IPS-18c (cell line): ENCODE results near the gene C17orf107.
"Not testable (repeated sequence)": the region's sequence is repeated elsewhere in the genome, so short reads cannot be mapped to it uniquely, and the experiment has no call there.

Source experiments
- H3K4me3 ChIP-seq: 2 replicates; pipeline ENCODE4 v1.7.0; 2013; ENCODE audit warnings: low read depth, mild to moderate bottlenecking, low read length, moderate library complexity; ENCODE audit not compliant: insufficient read depth
- H3K9me3 ChIP-seq: one replicate; pipeline ENCODE4 v1.6.1; 2013; ENCODE audit warnings: mild to moderate bottlenecking, low read length, moderate library complexity; ENCODE audit not compliant: control insufficient read depth, insufficient read depth

The C17orf107 gene

GRCh38 chr17:4914551-4914950 is 15.2 kb downstream of the C17orf107 start:
- H3K4me3 ChIP-seq, H3K9me3 ChIP-seq: not testable (repeated sequence)

DNA sequence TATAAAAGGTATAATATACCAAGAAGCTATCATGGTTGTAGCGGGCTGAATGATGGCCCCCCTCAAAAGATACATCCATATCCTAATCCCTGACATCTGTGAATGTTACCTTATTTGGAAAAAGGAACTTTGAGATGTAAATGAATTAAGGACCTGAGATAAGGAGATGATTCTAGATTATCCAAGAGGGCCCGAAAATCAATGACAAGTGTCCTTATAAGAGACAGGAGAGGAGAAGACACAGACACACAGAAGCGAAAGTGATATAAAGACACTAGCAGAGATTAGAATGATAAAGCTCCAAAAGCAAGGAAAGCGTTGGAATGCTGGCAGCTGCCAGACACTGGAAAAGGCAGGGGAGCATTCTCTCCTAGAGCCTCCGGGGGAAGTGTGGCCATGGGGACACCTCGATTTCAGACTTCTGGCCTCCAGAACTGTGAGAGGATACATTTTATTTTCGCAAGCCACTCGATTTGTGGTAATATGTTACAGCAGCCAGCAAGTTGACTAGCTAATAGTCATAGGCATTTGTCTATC is 20.2 kb downstream of the C17orf107 start:
- Histone ChIP-seq H3K9me3 (no peaks in the 10 kb centered on the region), H3K4me3 (no peak overlapping the region)

- H3K9me3 ChIP-seq = no peaks in the 10 kb centered on the region
- no peak overlapping the region for H3K4me3 ChIP-seq
Observed at GRCh38 chr17:4920351-4921048, 21.2 kb downstream of the C17orf107 start.

DNA sequence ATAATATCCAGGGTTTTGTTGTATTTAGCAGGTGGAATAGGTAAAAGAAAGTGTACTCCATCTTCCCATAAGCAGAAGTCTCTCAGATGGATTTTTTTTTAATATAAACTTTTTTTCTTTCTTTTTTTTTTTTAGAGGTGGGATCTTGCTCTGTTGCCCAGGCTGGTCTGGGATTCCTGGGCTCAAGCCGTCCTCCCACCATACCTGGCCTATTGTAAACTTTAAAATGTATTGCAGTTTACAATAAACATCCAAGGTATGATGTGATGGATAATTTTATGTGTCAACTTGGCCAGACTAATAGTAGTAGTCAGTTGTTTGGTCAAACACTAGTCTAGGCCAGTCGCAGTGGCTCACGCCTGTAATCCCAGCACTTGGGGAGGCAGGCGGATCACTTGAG is 22.0 kb downstream of the C17orf107 start:
- Histone ChIP-seq H3K4me3 (no peak overlapping the region), H3K9me3 (no peaks in the 10 kb centered on the region)

GRCh38 chr17:4926577-4927335 is 27.4 kb downstream of the C17orf107 start:
- H3K4me3 ChIP-seq, H3K9me3 ChIP-seq: not testable (repeated sequence)

DNA sequence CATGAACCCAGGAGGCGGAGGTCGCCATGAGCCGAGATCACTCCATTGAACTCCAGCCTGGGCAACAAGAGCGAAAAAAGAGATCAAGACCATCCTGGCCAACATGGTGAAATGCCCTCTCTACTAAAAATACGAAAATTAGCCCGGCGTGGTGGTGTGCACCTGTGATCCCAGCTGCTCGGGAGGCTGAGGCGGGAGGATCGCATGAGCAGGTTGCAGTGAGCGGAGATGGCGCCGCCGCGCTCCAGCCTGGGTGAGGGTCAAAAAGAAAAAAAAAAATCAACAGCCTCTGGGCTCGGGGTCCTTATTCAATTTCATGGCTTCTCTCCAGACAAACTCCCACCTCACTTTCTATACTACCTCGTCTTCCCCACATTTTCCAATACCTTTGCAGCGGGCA is 29.5 kb downstream of the C17orf107 start:
- Histone ChIP-seq H3K9me3 (no peaks in the 10 kb centered on the region), H3K4me3 (no peak overlapping the region)

DNA sequence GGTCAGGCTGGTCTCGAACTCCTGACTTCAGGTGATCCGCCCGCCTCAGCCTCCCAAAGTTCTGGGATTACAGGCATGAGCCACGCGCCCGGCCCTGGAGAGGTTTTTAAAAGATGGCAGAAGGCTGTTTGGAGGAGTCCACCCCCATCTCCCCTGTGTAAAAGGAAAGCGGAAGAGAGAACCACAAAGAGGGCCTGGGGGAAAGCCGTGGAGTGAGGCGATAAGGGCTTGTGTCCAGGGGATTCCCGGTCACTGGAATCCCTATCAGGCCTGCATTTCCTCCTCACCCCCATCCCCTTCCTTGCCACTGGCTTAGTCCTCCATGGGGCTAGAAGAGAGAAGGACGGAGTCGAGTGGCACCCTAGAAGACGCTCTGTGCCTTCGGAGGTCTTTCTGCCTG is 32.6 kb downstream of the C17orf107 start, which contains the start of gene GP1BA:
Gene GP1BA, plus strand, starts transcription at position 315 of the 400 bp plus-strand sequence. CDS start 328 bp downstream, outside the sequence.
- no peak within 1 kb of the TSS for H3K4me3 ChIP-seq
- H3K9me3 ChIP-seq = no peaks in the 10 kb centered on the region

DNA sequence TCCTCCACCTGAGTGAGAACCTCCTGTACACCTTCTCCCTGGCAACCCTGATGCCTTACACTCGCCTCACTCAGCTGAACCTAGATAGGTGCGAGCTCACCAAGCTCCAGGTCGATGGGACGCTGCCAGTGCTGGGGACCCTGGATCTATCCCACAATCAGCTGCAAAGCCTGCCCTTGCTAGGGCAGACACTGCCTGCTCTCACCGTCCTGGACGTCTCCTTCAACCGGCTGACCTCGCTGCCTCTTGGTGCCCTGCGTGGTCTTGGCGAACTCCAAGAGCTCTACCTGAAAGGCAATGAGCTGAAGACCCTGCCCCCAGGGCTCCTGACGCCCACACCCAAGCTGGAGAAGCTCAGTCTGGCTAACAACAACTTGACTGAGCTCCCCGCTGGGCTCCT is 33.4 kb downstream of the C17orf107 start:
- H3K9me3 ChIP-seq = peaks cover 1% of the 10 kb centered on the region
- H3K4me3 ChIP-seq = no peak overlapping the region

DNA sequence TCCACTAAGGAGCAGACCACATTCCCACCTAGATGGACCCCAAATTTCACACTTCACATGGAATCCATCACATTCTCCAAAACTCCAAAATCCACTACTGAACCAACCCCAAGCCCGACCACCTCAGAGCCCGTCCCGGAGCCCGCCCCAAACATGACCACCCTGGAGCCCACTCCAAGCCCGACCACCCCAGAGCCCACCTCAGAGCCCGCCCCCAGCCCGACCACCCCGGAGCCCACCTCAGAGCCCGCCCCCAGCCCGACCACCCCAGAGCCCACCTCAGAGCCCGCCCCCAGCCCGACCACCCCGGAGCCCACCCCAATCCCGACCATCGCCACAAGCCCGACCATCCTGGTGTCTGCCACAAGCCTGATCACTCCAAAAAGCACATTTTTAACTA is 34.3 kb downstream of the C17orf107 start:
- no peak overlapping the region for H3K4me3 ChIP-seq

DNA sequence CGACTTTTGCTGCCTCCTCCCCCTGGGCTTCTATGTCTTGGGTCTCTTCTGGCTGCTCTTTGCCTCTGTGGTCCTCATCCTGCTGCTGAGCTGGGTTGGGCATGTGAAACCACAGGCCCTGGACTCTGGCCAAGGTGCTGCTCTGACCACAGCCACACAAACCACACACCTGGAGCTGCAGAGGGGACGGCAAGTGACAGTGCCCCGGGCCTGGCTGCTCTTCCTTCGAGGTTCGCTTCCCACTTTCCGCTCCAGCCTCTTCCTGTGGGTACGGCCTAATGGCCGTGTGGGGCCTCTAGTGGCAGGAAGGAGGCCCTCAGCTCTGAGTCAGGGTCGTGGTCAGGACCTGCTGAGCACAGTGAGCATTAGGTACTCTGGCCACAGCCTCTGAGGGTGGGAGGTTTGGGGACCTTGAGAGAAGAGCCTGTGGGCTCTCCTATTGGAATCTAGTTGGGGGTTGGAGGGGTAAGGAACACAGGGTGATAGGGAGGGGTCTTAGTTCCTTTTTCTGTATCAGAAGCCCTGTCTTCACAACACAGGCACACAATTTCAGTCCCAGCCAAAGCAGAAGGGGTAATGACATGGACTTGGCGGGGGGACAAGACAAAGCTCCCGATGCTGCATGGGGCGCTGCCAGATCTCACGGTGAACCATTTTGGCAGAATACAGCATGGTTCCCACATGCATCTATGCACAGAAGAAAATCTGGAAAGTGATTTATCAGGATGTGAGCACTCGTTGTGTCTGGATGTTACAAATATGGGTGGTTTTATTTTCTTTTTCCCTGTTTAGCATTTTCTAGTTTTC is 35.0 kb downstream of the C17orf107 start:
- H3K9me3 ChIP-seq = peaks cover 2% of the 10 kb centered on the region
- no peak overlapping the region for H3K4me3 ChIP-seq

More for the DNA sequence above, 34.3 kb downstream of the C17orf107 start:
- H3K9me3 ChIP-seq = peaks cover 2% of the 10 kb centered on the region

DNA sequence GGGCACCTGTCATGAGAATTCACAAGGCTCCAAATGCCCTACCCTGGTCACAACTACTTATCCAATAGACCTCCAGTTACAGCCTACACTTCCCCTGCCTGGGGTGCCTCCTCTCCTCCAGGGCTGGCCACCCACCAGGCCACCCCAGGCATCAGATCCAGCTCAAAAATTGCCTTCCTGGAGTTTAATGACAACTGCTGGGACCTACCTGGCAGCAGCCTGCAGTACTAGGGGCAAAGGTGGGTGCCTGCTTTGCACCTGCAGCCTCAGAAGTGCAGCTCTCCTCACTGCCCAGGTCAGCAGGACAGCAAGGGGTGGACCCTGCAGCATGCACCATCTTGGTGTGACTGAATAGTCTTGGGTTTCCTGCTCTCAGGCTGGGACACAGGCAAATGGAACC is 36.3 kb downstream of the C17orf107 start:
- H3K9me3 ChIP-seq = peaks cover 2% of the 10 kb centered on the region
- no peak overlapping the region for H3K4me3 ChIP-seq

GRCh38 chr17:4936436-4936835 is 37.1 kb downstream of the C17orf107 start:
- no peak overlapping the region for H3K4me3 ChIP-seq
- peaks cover 2% of the 10 kb centered on the region for H3K9me3 ChIP-seq

DNA sequence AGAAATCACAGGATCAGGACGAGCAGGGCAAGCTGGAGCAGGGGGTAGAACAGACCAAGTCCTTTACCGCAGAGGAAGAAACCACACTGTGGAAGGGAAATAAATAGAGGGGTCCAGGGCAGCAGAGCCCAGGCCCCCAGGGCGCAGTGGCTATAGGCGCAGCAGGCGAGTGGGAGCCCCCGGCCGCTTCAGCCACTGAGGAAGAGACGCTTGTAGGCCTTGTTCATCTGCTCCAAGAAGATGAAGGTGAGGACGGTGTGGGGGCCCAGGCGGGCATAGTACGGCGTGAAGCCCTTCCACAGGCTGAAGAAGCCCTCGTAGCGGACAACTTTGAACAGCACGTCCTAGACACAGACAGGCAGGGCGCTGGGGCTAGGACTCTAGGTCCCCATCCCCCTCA is 38.2 kb downstream of the C17orf107 start:
- Histone ChIP-seq H3K4me3 (no peak overlapping the region), H3K9me3 (peaks cover 2% of the 10 kb centered on the region)

DNA sequence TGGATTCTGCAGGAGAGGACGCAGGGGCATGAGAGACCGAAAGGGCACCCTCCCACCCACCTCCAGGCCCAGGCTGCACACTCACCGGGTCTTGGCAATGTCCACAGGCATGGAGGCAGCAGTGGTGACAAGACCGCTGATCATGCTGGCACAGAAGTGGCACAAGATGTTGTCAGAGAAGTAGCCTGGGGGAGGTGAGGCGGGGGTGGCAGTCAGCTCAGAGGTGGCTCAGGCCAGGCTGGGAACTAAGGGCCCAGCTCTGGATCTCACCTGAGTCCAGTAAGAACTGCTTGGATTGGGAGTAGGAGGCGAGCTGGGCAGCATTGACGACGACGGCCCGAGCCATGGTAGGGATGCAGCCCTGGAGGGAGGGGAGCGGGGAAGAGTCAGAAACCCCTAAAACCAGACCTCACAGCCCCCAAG is 38.7 kb downstream of the C17orf107 start:
- Histone ChIP-seq H3K4me3 (peak overlapping the region; percentile 20; the same call in 1 of the 2 replicates), H3K9me3 (peaks cover 2% of the 10 kb centered on the region)

- Histone ChIP-seq H3K9me3 (peaks cover 2% of the 10 kb centered on the region), H3K4me3 (peak overlapping the region; percentile 87)
Observed at GRCh38 chr17:4938688-4939545, 39.6 kb downstream of the C17orf107 start.

DNA sequence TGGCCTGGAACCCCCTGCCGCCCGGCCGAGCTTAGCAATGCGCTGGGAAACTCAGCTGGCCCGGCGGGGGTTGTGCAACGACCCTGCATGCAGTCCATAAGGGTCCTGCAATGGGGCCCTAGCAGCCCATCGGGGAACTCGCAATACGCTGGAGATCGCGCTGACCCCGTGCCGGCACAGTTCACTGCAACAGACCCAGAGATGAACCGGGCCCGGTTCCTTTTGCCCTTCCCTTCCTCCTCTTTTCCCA is 40.1 kb downstream of the C17orf107 start:
- Histone ChIP-seq H3K4me3 (peak overlapping the region; percentile 87), H3K9me3 (peaks cover 2% of the 10 kb centered on the region)
